GM18861 (cell line): ENCODE results near the gene SNRNP40.
"Not testable (repeated sequence)": the region's sequence is repeated elsewhere in the genome, so short reads cannot be mapped to it uniquely, and the experiment has no call there.

ENCODE experiments used
- ATAC-seq: cut with Tn5 transposase; IDR thresholded peaks from one replicate; pipeline ENCODE4 v1.9.1; 2021; ENCODE audit not compliant: unreplicated experiment

Gene SNRNP40

GRCh38 chr1:31287791-31288190, 8.8 kb downstream of the SNRNP40 start:
- not testable (repeated sequence) for ATAC-seq

GRCh38 chr1:31282426-31282825, 14.2 kb downstream of the SNRNP40 start:
- not testable (repeated sequence) for ATAC-seq

GRCh38 chr1:31273619-31274018, 23.0 kb downstream of the SNRNP40 start:
- no peak for ATAC-seq

DNA sequence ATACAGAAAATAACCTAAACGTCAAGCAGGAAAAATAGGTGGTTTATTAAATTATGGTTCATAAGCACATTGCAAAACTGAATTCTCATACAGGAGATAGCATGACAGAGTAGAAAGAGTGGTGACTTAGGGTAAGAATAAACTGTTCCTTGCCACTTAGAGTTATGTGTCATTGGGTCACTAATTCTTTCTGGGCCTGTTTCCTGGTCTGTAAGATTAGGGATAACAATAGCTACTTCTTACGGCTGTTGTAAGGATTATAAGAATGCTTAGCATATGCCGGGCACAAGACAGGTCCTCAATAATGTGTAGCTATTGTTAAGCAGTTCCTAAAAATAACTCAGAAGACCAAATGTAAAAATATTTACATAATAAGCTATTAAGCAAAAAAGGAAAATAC, 24.2 kb downstream of the SNRNP40 start:
- ATAC-seq = no peak

DNA sequence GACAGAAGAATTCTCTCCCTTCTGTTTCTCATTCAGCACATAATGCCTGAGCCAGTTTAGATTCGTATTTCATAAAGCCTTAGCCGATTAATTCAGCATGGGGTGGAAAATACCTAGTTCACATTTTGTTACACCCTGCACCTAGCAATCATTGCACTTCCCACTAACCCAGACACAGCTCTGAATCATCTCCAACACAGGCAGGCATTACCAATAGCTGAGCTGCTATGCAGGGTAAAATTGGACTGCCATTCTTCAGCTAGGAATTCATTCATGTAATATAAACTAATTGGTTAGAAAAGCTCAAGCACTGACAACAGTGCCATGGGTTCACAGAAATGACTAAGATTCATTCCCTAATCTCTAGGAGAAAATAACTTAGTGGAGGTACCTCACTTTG, 30.0 kb downstream of the SNRNP40 start:
- no peak for ATAC-seq

GRCh38 chr1:31264790-31265386, 31.7 kb downstream of the SNRNP40 start:
- ATAC-seq = no peak

- ATAC-seq = no peak
Observed at GRCh38 chr1:31263408-31263807, 33.2 kb downstream of the SNRNP40 start.

DNA sequence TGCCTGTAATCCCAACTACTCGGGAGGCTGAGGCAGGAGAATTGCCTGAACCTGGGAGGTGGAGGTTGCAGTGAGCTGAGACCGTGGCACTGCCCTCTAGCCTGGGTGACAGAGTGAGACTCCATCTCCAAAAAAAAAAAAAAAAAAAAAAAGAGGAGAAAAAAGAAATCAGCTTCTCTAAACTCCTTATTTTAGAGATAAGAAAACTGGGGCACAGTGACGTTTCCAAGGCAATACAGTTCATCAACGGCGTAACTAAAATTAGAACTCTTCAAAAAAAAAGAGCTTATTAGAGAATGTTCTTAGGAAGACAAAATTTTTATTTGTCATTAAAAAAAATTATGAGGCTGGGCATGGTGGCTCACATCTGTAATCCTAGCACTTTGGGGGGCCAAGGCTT, 34.2 kb downstream of the SNRNP40 start:
- not testable (repeated sequence) for ATAC-seq

DNA sequence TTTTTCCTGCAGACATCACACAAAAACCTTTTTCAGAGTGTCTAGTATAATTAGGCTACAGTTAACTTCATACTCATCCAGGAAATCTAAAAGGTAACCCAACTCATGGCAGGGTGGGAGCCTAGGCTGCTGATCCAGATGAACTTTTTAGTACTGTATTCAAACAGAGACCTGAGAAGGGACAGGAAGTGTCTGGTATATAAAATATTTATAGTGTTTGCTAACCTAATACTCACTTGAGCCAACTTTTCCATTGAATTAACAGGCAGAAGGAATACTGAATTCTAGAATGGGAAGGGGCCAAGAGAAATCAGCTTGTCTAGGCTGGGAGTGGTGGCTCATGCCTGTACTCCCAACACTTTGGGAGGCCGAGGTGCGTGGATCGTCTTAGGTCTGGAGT, 34.7 kb downstream of the SNRNP40 start:
- no peak for ATAC-seq

- no peak for ATAC-seq
Observed at GRCh38 chr1:31259746-31260145, 36.8 kb downstream of the SNRNP40 start.

DNA sequence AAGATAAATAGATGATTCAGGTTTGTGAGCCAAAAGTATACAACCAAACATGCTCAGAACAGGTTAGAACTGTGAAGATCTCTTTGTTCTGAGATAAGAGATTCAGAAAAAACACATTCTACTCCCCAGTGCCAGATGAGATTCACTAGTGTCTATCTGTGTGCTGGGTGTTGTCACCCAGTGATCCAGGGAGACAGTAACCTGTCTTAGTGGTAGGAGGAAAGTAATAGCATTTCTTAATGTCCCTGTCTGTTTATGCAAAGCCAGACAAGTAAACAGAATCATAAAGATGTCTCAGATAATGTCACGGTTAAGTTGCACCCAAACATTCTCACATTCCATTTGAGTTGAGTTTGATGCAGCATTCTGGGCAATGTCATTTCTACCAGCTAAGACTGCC, 38.0 kb downstream of the SNRNP40 start:
- ATAC-seq = no peak

DNA sequence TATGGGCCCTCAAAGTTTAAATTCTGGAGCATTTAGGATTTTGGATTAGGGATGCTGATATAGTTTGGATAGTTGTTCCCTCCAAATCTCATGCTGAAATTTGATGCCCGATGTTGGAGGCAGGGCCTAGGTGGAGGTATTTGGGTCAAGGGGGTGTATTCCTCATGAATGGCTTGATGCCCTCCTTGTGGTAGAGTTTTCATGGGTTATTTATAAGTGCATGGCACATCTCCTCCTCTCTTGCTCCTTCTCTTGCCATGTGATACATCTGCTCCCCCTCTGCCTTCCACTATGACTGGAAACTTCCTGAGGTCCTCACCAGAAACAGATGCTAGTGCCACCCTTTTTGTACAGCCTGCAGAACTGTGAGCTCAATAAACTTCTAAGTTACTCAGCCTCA, 39.4 kb downstream of the SNRNP40 start:
- no peak for ATAC-seq

GRCh38 chr1:31249854-31250253, 46.7 kb downstream of the SNRNP40 start:
- ATAC-seq = no peak

GRCh38 chr1:31248276-31248675, 48.3 kb downstream of the SNRNP40 start:
- ATAC-seq = no peak

GRCh38 chr1:31244326-31244725, 52.3 kb downstream of the SNRNP40 start:
- no peak for ATAC-seq

- ATAC-seq = no peak
Observed at GRCh38 chr1:31243501-31244286, 52.9 kb downstream of the SNRNP40 start.

- no peak for ATAC-seq
Observed at GRCh38 chr1:31241321-31241720, 55.3 kb downstream of the SNRNP40 start.

DNA sequence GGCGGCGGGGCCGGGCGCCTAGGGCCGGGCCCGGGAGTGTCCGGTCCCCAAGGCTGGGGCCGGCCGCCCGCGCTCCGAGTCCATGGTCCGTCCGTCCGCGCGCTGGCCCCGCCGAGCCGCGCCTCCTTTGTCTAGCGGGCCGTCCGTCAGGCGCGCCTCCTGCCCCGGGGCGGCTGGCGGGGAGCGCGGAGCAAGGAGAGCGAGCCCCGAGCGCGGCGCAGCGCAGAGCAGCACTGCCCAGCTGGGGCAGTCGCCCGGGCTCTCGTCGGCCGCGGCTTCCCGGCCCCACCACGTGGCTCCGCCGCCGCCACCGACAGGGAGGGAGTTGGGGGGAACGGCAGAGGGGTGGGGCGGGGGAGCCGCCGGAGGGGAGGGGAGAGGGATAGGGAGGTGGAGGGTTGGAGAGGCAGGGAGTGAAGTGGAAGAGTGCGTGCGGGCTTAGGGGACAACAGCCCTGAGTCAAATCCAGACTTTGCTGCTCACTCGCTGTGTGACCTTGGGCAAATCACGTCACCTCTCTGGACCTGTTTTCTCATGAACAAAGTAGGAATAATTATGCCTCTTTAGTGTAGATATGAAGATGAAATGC, 56.8 kb downstream of the SNRNP40 start, which contains the start of gene NKAIN1:
NKAIN1 (minus strand) TSS at position 235 of the 589 bp plus-strand sequence. CDS start 340 bp downstream, outside the sequence.
- no peak for ATAC-seq

DNA sequence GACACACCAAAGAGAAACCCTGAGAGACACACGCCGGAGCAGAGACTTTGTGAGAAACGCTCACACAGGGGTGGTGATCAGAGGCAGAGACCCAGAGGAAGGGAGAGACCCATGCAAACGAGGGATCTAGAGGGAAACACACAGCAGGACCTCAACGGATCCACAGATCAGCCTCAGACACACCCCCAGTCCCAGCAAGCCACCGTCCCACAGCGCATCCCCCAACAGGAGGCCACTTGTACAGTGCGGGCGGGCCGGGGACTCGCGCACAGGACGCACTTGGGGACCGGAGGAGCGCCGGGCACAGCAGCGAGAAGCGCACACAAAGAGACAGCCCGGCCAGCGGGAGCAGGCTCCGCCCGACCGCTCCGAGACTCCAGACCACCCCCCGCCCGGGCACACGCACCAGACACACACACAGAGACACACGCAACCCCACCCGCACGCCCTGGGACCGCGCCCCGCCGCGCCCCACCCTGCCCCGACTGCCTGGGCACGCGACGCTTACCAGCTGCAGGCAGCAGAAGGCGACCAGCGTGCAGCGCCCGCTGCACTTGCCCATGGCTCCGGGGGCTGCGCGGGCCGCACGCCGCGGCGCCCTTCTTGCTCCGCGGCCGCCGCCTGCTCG, 57.5 kb downstream of the SNRNP40 start:
- ATAC-seq = no peak

GRCh38 chr1:31238612-31238985, 58.0 kb downstream of the SNRNP40 start:
- no peak for ATAC-seq

GRCh38 chr1:31234870-31235269, 61.7 kb downstream of the SNRNP40 start:
- ATAC-seq = no peak
